HEK293 (cell line): ENCODE results near the gene PRX.
A peak's percentile ranks its signal among the peaks of the same experiment; 100 is the strongest.

Experiments used
- EGR2 ChIP-seq: fragments of 450-650 bp; formaldehyde crosslinking; IDR thresholded peaks from 2 replicates; pipeline ENCODE4 v1.5.1; 2016; ENCODE audit warnings: low read depth, missing biosample characterization, missing genetic modification characterization
- FEZF1 ChIP-seq: fragments of 450-650 bp; formaldehyde crosslinking; IDR thresholded peaks from 2 replicates; pipeline ENCODE4 v1.5.1; 2016; ENCODE audit warnings: missing biosample characterization, missing genetic modification characterization
- KLF1 ChIP-seq: fragments of 450-650 bp; formaldehyde crosslinking; IDR thresholded peaks from 2 replicates; pipeline ENCODE4 v1.5.1; 2016; ENCODE audit warnings: missing biosample characterization, missing genetic modification characterization
- MYNN ChIP-seq: fragments of 450-650 bp; formaldehyde crosslinking; IDR thresholded peaks from 2 replicates; pipeline ENCODE4 v1.5.1; 2016; ENCODE audit warnings: missing biosample characterization, missing genetic modification characterization, borderline replicate concordance
- ZFP37 ChIP-seq: fragments of 450-650 bp; formaldehyde crosslinking; IDR thresholded peaks from 2 replicates; pipeline ENCODE4 v1.5.1; 2016; ENCODE audit warnings: missing biosample characterization, missing genetic modification characterization
- ZFP69B ChIP-seq: fragments of 450-650 bp; formaldehyde crosslinking; IDR thresholded peaks from 2 replicates; pipeline ENCODE4 v1.5.1; 2016; ENCODE audit warnings: missing biosample characterization, missing genetic modification characterization
- ZNF10 ChIP-seq: fragments of 450-650 bp; formaldehyde crosslinking; IDR thresholded peaks from 2 replicates; pipeline ENCODE4 v1.5.1; 2017; ENCODE audit warnings: missing biosample characterization, missing genetic modification characterization
- ZNF157 ChIP-seq: fragments of 450-650 bp; formaldehyde crosslinking; IDR thresholded peaks from 2 replicates; pipeline ENCODE4 v1.5.1; 2016; ENCODE audit warnings: missing biosample characterization, missing genetic modification characterization
- ZNF214 ChIP-seq: fragments of 450-650 bp; formaldehyde crosslinking; IDR thresholded peaks from 2 replicates; pipeline ENCODE4 v1.5.1; 2017; ENCODE audit warnings: missing biosample characterization, mild to moderate bottlenecking, missing genetic modification characterization, borderline replicate concordance
- ZNF223 ChIP-seq: fragments of 450-650 bp; formaldehyde crosslinking; IDR thresholded peaks from 2 replicates; pipeline ENCODE4 v1.5.1; 2016; ENCODE audit warnings: missing biosample characterization, missing genetic modification characterization
- ZNF23 ChIP-seq: fragments of 450-650 bp; formaldehyde crosslinking; IDR thresholded peaks from 2 replicates; pipeline ENCODE4 v1.5.1; 2016; ENCODE audit warnings: missing biosample characterization, missing genetic modification characterization, borderline replicate concordance
- ZNF302 ChIP-seq: fragments of 450-650 bp; formaldehyde crosslinking; IDR thresholded peaks from 2 replicates; pipeline ENCODE4 v1.5.1; 2016; ENCODE audit warnings: missing biosample characterization, missing genetic modification characterization, low read depth
- ZNF341 ChIP-seq: fragments of 450-650 bp; formaldehyde crosslinking; IDR thresholded peaks from 2 replicates; pipeline ENCODE4; 2016; ENCODE audit warnings: low read depth, missing biosample characterization, missing genetic modification characterization
- ZNF473 ChIP-seq: fragments of 450-650 bp; formaldehyde crosslinking; IDR thresholded peaks from 2 replicates; pipeline ENCODE4 v1.5.1; 2017; ENCODE audit warnings: missing biosample characterization, missing genetic modification characterization
- ZNF501 ChIP-seq: fragments of 450-650 bp; formaldehyde crosslinking; IDR thresholded peaks from 2 replicates; pipeline ENCODE4 v1.5.1; 2016; ENCODE audit warnings: missing biosample characterization, missing genetic modification characterization
- ZNF585B ChIP-seq: fragments of 450-650 bp; formaldehyde crosslinking; IDR thresholded peaks from 2 replicates; pipeline ENCODE4 v1.5.1; 2016; ENCODE audit warnings: missing biosample characterization, missing genetic modification characterization
- ZNF610 ChIP-seq: fragments of 450-650 bp; formaldehyde crosslinking; IDR thresholded peaks from 2 replicates; pipeline ENCODE4 v1.5.1; 2016; ENCODE audit warnings: missing biosample characterization, missing genetic modification characterization, borderline replicate concordance
- ZNF626 ChIP-seq: fragments of 450-650 bp; sonication (Bioruptor Pico); formaldehyde crosslinking; IDR thresholded peaks from 2 replicates; pipeline ENCODE4 v1.5.1; 2018; ENCODE audit warnings: missing biosample characterization, missing genetic modification characterization, inconsistent platforms
- ZNF677 ChIP-seq: fragments of 450-650 bp; IDR thresholded peaks from 2 replicates; pipeline ENCODE4 v1.5.0; 2018; ENCODE audit warnings: missing biosample characterization, mild to moderate bottlenecking, missing genetic modification characterization, moderate library complexity
- ZNF76 ChIP-seq: fragments of 450-650 bp; formaldehyde crosslinking; IDR thresholded peaks from 2 replicates; pipeline ENCODE4; 2016; ENCODE audit warnings: low read depth, missing biosample characterization, missing genetic modification characterization, borderline replicate concordance
- ZNF777 ChIP-seq: fragments of 450-650 bp; formaldehyde crosslinking; IDR thresholded peaks from 2 replicates; pipeline ENCODE4 v1.5.1; 2017; ENCODE audit warnings: missing biosample characterization, missing genetic modification characterization, borderline replicate concordance
- TF ChIP-seq, protein P1 (sequence below): fragments of 450-650 bp; formaldehyde crosslinking; IDR thresholded peaks from 2 replicates; pipeline ENCODE4 v1.5.1; 2016; ENCODE audit warnings: missing biosample characterization, missing genetic modification characterization
- TF ChIP-seq, protein P2 (sequence below): fragments of 450-650 bp; formaldehyde crosslinking; optimal IDR thresholded peaks from 2 replicates; pipeline ENCODE3; 2016; ENCODE audit warnings: missing biosample characterization, mild to moderate bottlenecking, missing genetic modification characterization
- TF ChIP-seq, protein P3 (sequence below): fragments of 450-650 bp; formaldehyde crosslinking; IDR thresholded peaks from 2 replicates; pipeline ENCODE4 v1.5.1; 2016; ENCODE audit warnings: missing biosample characterization, missing genetic modification characterization
- TF ChIP-seq, protein P4 (sequence below): fragments of 450-650 bp; formaldehyde crosslinking; IDR thresholded peaks from 2 replicates; pipeline ENCODE4 v1.5.1; 2017; ENCODE audit warnings: missing biosample characterization, missing genetic modification characterization
- TF ChIP-seq, protein P5 (sequence below): fragments of 450-650 bp; formaldehyde crosslinking; IDR thresholded peaks from 2 replicates; pipeline ENCODE4 v1.5.1; 2017; ENCODE audit warnings: missing biosample characterization, missing genetic modification characterization
- TF ChIP-seq, protein P6 (sequence below): fragments of 450-650 bp; formaldehyde crosslinking; IDR thresholded peaks from 2 replicates; pipeline ENCODE4 v1.5.1; 2017; ENCODE audit warnings: missing biosample characterization, missing genetic modification characterization
- TF ChIP-seq, protein P7 (sequence below): fragments of 450-650 bp; formaldehyde crosslinking; IDR thresholded peaks from 2 replicates; pipeline ENCODE4 v1.5.1; 2016; ENCODE audit warnings: missing biosample characterization, missing genetic modification characterization

The PRX gene

DNA sequence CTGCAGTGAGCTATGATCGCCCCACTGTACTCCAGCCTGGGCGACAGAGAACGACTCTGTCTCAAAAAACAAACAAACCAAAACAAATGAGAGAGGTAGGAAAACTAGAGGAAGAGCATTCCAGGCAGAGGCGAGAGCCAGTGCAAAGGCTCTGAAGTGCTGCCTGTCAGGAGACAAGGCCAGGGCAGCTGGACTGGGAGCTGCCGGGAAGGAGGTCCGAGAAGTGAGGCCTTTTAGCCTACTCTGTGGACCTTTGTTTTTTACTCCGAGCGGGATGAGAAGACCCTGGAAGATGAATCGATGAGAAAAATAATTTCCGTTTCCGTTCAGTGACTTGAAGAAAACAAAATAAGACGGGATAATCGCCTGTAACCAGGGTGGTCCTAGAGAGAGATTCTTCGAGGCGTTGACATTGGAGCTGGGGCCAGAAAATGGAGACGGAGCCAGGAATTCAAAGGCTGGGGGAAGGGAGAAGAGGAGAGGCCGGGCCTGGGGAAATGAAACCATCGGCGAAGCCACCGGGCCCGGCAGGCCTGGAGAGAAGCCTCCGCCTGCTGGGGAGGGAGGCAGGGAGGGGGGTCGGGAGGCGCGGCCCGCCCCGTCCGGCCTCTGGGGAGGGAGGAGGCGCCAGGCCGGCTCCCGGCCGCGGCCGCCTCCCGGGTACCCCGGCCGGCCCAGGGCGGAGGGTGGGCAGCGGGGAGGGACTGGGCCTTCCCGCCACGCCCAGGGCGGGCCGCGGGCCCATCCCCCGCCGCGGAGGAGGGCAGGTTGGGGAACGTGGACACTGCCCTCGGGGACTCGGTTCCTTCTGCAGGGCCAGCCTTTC, 20.4 kb upstream of the PRX start (continued):
- TF ChIP-seq ZNF157 (tag by site-specific recombination) (no peak), ZNF223 (tag by site-specific recombination) (no peak), ZNF501 (peak; percentile 73), ZNF341 (tag by site-specific recombination) (peak; percentile 69), FEZF1 (tag by site-specific recombination) (no peak), ZNF473 (tag by site-specific recombination) (no peak), MYNN (tag by site-specific recombination) (no peak), ZNF76 (tag by site-specific recombination) (peak; percentile 65), ZNF610 (tag by site-specific recombination) (peak; percentile 47; the same call in 1 of the 2 replicates), ZNF626 (tag by site-specific recombination) (no peak), ZNF777 (no peak), ZNF585B (tag by site-specific recombination) (peak; percentile 60), ZNF214 (tag by site-specific recombination) (no peak), EGR2 (tag by site-specific recombination) (0 out of 2 replicates have a peak, but pooled peaks have one; percentile 48), ZFP69B (tag by site-specific recombination) (peak; percentile 77), ZNF10 (tag by site-specific recombination) (0 out of 2 replicates have a peak, but pooled peaks have one; percentile 48), ZNF302 (tag by site-specific recombination) (no peak), ZNF23 (no peak), KLF1 (peak; percentile 99), ZFP37 (tag by site-specific recombination) (peak; percentile 89), ZNF677 (no peak)
- TF ChIP-seq, protein P1, sequence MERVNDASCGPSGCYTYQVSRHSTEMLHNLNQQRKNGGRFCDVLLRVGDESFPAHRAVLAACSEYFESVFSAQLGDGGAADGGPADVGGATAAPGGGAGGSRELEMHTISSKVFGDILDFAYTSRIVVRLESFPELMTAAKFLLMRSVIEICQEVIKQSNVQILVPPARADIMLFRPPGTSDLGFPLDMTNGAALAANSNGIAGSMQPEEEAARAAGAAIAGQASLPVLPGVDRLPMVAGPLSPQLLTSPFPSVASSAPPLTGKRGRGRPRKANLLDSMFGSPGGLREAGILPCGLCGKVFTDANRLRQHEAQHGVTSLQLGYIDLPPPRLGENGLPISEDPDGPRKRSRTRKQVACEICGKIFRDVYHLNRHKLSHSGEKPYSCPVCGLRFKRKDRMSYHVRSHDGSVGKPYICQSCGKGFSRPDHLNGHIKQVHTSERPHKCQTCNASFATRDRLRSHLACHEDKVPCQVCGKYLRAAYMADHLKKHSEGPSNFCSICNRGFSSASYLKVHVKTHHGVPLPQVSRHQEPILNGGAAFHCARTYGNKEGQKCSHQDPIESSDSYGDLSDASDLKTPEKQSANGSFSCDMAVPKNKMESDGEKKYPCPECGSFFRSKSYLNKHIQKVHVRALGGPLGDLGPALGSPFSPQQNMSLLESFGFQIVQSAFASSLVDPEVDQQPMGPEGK (tag by site-specific recombination), result peak; percentile 80
- TF ChIP-seq, protein P2, sequence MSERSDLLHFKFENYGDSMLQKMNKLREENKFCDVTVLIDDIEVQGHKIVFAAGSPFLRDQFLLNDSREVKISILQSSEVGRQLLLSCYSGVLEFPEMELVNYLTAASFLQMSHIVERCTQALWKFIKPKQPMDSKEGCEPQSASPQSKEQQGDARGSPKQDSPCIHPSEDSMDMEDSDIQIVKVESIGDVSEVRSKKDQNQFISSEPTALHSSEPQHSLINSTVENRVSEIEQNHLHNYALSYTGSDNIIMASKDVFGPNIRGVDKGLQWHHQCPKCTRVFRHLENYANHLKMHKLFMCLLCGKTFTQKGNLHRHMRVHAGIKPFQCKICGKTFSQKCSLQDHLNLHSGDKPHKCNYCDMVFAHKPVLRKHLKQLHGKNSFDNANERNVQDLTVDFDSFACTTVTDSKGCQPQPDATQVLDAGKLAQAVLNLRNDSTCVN (tag by site-specific recombination), result peak; percentile 49
- TF ChIP-seq, protein P3, sequence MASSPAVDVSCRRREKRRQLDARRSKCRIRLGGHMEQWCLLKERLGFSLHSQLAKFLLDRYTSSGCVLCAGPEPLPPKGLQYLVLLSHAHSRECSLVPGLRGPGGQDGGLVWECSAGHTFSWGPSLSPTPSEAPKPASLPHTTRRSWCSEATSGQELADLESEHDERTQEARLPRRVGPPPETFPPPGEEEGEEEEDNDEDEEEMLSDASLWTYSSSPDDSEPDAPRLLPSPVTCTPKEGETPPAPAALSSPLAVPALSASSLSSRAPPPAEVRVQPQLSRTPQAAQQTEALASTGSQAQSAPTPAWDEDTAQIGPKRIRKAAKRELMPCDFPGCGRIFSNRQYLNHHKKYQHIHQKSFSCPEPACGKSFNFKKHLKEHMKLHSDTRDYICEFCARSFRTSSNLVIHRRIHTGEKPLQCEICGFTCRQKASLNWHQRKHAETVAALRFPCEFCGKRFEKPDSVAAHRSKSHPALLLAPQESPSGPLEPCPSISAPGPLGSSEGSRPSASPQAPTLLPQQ, result peak; percentile 88
- TF ChIP-seq, protein P4, sequence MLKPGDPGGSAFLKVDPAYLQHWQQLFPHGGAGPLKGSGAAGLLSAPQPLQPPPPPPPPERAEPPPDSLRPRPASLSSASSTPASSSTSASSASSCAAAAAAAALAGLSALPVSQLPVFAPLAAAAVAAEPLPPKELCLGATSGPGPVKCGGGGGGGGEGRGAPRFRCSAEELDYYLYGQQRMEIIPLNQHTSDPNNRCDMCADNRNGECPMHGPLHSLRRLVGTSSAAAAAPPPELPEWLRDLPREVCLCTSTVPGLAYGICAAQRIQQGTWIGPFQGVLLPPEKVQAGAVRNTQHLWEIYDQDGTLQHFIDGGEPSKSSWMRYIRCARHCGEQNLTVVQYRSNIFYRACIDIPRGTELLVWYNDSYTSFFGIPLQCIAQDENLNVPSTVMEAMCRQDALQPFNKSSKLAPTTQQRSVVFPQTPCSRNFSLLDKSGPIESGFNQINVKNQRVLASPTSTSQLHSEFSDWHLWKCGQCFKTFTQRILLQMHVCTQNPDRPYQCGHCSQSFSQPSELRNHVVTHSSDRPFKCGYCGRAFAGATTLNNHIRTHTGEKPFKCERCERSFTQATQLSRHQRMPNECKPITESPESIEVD (tag by site-specific recombination), result no peak
- TF ChIP-seq, protein P5, sequence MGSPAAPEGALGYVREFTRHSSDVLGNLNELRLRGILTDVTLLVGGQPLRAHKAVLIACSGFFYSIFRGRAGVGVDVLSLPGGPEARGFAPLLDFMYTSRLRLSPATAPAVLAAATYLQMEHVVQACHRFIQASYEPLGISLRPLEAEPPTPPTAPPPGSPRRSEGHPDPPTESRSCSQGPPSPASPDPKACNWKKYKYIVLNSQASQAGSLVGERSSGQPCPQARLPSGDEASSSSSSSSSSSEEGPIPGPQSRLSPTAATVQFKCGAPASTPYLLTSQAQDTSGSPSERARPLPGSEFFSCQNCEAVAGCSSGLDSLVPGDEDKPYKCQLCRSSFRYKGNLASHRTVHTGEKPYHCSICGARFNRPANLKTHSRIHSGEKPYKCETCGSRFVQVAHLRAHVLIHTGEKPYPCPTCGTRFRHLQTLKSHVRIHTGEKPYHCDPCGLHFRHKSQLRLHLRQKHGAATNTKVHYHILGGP (tag by site-specific recombination), result peak; percentile 66; the same call in 1 of the 2 replicates
- TF ChIP-seq, protein P6, sequence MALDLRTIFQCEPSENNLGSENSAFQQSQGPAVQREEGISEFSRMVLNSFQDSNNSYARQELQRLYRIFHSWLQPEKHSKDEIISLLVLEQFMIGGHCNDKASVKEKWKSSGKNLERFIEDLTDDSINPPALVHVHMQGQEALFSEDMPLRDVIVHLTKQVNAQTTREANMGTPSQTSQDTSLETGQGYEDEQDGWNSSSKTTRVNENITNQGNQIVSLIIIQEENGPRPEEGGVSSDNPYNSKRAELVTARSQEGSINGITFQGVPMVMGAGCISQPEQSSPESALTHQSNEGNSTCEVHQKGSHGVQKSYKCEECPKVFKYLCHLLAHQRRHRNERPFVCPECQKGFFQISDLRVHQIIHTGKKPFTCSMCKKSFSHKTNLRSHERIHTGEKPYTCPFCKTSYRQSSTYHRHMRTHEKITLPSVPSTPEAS (tag by site-specific recombination), result 0 out of 2 replicates have a peak, but pooled peaks have one; percentile 14
- TF ChIP-seq, protein P7, sequence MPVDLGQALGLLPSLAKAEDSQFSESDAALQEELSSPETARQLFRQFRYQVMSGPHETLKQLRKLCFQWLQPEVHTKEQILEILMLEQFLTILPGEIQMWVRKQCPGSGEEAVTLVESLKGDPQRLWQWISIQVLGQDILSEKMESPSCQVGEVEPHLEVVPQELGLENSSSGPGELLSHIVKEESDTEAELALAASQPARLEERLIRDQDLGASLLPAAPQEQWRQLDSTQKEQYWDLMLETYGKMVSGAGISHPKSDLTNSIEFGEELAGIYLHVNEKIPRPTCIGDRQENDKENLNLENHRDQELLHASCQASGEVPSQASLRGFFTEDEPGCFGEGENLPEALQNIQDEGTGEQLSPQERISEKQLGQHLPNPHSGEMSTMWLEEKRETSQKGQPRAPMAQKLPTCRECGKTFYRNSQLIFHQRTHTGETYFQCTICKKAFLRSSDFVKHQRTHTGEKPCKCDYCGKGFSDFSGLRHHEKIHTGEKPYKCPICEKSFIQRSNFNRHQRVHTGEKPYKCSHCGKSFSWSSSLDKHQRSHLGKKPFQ (tag by site-specific recombination), result 0 out of 2 replicates have a peak, but pooled peaks have one; percentile 19
